GM18519 (cell line): ENCODE results near the gene FBXO34.

Experiments
- ATAC-seq: cut with Tn5 transposase; IDR thresholded peaks from one replicate; pipeline ENCODE4 v1.9.1; 2021; ENCODE audit warnings: mild to moderate bottlenecking, moderate library complexity; ENCODE audit not compliant: unreplicated experiment, low FRiP score

The FBXO34 gene

DNA sequence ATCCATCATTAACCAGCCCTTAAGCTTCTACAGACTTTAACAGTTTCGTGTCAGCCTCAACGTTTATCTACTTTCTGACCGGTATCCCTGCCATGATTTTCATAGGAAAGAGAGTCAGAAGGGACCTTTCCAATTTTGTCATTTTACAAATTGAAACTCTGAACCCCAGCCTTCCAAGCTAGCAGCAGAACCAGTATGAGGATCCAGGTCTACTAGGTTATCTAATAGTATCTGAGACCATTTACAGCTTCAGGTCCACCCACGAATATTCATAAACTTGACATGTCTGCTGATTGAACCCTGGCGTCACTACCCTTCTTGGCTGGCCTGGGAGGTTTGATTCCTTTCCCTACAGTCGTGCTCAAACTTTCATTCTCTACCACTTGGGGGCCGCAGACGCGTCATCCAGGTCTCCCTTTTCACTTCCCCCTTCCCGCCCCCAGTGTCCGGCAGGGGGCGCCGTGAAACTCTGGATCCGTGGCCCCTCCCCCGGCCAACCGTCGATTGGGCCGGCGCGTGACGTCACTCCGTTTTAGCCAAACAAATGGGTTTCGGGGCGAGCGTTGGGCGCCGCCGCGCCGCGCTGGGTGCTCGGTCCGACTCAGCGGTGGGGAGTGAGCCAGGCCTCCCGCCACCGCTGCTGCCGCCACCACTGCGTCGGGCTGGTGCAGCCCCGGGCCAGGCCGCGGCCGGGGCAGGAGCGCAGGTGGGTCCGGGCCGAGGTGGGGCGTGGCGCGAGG, at the start of gene FBXO34:
Gene FBXO34, plus strand, starts transcription at position 590 of the 740 bp plus-strand sequence. CDS start 78,970 bp downstream, outside the sequence.
- ATAC-seq: peak; percentile 74

DNA sequence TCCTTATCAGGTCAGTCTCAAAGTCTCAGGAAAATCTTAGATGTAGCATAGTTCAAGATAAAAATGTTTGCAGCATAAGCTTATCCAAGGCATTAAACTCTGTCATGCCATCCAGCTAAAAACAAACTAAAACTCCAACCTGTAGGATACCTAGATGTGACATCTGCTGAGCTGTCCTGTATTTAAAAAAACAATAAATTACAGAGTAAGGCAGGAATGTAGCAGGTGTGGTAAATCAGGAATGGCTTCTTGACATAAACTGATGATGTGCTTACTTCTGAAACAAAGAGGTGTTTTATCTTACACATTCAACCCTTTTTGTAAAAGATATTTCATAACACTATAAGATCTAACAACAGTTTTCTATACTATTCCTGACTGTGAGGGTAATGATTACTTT, 49.3 kb upstream of the FBXO34 start:
- no peak for ATAC-seq

- ATAC-seq: no peak
Measured at GRCh38 chr14:55223364-55223763, 47.9 kb upstream of the FBXO34 start.

- no peak for ATAC-seq
Measured at GRCh38 chr14:55228261-55228660, 43.0 kb upstream of the FBXO34 start.

DNA sequence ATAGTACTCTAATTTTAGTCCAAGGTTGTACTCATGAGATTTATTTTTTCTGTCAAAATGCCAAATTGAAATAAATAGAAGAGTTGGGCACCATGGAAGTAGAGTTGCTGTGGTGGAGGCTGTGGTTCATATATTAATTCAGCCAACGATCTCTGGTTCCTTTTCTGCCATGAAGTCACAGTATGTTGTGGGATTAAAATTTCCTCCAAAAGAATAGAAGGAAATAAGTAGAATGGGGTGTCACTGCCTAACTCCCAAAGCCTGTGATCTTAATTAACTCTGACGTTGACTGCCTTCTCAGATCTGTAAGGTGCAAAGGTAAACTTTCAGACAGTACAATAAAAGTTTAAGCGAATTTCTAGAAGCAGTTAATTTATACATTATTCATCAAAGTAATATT, 37.6 kb upstream of the FBXO34 start:
- ATAC-seq: no peak

- no peak for ATAC-seq
Measured at GRCh38 chr14:55238019-55238680, 33.1 kb upstream of the FBXO34 start.

- no peak for ATAC-seq
Measured at GRCh38 chr14:55239320-55239719, 31.9 kb upstream of the FBXO34 start.

DNA sequence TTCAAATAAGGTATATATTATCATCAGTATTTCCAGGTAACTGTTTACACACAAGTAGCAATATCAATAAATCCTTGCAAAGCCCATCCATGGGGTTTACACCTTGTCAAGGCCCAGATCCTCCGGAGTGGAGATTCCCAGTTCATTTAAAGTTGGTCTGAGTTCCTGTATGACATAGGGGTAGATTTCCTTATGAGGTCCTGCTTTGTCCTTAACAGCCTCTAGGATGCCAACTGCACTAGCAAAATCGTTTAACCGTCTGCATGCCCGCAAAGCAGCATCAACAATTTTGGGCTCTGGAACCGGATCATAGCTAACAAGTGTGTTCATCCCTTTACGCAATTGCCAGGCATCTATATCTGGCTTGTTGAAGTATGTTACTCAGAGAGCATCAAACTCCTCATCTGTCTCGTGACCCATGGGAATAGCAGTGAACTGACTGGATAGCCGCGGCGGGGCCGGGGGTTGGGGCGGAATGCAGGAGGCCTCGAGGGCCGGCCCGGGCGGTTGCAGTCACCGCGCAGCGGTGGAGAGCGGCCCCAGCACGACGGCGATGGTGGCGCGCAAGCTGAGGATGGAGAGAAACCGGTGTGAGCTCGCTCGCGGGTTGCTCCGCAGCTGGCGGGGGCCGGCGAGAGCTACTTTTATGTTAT, 30.6 kb upstream of the FBXO34 start:
- ATAC-seq: no peak

DNA sequence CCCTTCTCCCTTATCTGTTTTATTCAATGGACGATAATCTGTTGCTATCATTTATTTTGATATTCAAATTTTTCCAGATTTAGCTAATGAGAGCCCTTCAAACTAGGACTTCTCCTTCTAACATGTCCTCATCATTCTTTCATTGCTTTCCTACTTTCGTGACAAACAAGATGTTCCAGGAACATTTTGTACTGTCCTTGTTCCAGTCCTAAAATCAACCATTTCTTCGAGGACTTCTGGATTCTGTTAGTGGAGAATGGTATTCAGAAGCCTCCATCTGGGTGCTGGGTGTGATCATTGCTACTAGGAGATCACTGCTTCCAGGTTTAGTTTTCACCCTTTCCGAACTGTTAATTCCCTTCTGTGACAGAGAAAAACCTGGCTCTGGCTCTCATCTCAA, 29.5 kb upstream of the FBXO34 start:
- ATAC-seq: no peak

- no peak for ATAC-seq
Measured at GRCh38 chr14:55243386-55243785, 27.8 kb upstream of the FBXO34 start.

DNA sequence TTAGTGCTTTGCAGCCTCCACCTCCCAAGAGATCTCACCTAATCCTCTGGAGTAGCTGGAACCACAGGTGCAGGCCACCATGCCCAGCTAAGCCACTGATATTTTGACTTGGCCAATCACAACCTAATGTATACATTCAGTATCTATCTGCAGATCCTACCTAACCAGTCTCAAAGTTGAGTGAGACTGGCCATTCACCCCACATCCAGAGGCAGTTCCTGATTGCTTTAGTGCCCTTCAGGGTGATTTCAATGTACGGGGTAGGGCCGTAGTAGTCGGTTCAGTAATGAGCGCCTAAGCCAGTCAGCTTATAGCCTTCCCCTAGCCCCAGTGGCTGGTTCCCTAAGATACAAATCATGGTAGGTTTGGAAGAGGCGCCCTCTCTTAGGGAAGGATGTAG, 27.4 kb upstream of the FBXO34 start:
- no peak for ATAC-seq

- ATAC-seq: no peak
Measured at GRCh38 chr14:55245657-55246268, 25.5 kb upstream of the FBXO34 start.

GRCh38 chr14:55248411-55248810, 22.8 kb upstream of the FBXO34 start:
- ATAC-seq: no peak

DNA sequence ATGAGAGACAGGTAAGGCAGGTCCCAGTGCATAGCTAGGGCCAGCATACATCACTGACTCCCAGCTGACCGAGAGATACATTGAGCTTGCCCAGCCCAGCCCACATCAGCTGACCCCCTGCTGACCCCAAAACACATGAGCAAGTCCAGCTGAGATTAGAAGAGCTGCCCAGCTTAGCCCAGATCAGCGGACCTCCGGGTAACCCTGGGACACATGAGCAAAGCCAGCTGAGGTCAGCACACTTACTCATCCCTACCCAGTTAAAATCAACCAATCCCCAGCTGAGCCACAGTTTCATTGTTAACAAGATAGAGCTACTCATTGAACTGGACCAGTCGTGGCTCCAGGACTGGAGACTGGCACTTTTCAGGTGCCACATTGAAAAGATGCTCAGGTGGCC, 21.8 kb upstream of the FBXO34 start:
- no peak for ATAC-seq

GRCh38 chr14:55253276-55253675, 17.9 kb upstream of the FBXO34 start:
- no peak for ATAC-seq

DNA sequence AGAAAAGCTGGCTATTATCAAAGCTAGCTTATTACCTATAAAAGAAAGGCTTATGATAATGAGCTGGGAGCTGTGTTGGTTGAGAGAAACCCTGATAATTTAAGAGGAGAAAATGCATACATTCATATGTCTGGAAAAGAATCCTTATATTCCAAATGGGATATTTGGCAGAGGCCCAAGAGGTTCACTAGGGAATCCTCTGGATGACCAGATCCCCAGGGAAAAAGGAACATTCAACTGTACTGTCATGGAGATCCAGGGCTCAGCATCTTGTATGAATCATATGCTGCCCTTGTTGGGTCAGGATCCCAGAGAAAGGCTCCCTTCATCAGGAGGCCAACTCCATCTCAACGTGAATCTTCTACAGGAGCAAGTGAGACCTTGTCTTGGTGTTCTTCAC, 16.6 kb upstream of the FBXO34 start:
- no peak for ATAC-seq

GRCh38 chr14:55255979-55256378, 15.2 kb upstream of the FBXO34 start:
- ATAC-seq: no peak

- ATAC-seq: no peak
Measured at GRCh38 chr14:55256586-55256985, 14.6 kb upstream of the FBXO34 start.

DNA sequence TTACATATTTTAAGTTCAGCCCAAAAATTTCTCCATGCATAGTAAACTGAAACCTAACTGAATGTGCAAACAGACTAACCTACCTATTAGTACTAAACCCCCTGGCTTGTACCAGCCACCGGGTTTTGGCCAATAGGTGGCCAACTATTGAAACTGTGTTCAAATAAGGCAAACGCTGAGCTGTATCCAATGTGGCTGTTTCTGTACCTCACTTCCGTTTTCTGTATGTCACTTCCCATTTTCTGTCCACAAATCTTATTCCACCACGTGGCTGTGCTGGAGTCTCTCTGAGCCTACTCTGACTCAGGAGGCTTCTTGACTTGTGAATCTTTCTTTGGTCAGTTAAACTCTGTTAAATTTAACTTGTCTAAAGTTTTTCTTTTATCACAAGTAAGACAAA, 6.0 kb upstream of the FBXO34 start:
- no peak for ATAC-seq

DNA sequence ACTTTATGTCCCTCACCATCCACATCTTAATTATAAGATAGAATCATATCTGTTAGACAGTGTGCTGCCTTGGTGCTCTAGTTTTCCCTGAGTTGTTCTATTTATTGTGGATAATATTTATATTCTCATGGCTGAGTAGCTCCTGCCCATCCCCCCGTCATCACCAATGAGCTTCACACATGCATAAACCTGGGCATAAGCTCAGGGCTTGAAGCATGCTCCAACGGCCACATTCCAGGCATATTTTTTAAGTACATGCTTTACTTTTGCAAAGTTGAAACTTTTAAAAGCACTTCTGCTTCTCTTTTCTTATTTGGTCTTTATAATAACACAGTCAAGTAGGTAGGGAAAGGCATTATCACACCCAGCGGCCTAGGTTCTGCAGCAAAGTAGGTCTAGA, 3.4 kb upstream of the FBXO34 start:
- no peak for ATAC-seq

GRCh38 chr14:55271572-55272298, 514 bp downstream of the FBXO34 start:
- ATAC-seq: peak; percentile 30
